IPS-18c (cell line): ENCODE data around the gene HOXB5.

Experiments used
- H3K4me3 ChIP-seq: 2 replicates; pipeline ENCODE4 v1.7.0; 2013; ENCODE audit warnings: low read depth, mild to moderate bottlenecking, low read length, moderate library complexity; ENCODE audit not compliant: insufficient read depth
- H3K9me3 ChIP-seq: one replicate; pipeline ENCODE4 v1.6.1; 2013; ENCODE audit warnings: mild to moderate bottlenecking, low read length, moderate library complexity; ENCODE audit not compliant: control insufficient read depth, insufficient read depth

HOXB5 gene

GRCh38 chr17:48630925-48631692 lies 37.5 kb upstream of the HOXB5 start:
- Histone ChIP-seq H3K9me3 (no peaks in the 10 kb centered on the region), H3K4me3 (no peak overlapping the region)

- Histone ChIP-seq H3K9me3 (peaks cover 2% of the 10 kb centered on the region), H3K4me3 (no peak overlapping the region)
Observed at GRCh38 chr17:48630009-48630924, 36.7 kb upstream of the HOXB5 start.

GRCh38 chr17:48629411-48629759 lies 35.8 kb upstream of the HOXB5 start:
- Histone ChIP-seq H3K4me3 (no peak overlapping the region), H3K9me3 (peaks cover 2% of the 10 kb centered on the region)

- no peak overlapping the region for H3K4me3 ChIP-seq
Observed at GRCh38 chr17:48628649-48629410, 35.3 kb upstream of the HOXB5 start.

GRCh38 chr17:48627623-48628521 lies 34.3 kb upstream of the HOXB5 start:
- Histone ChIP-seq H3K4me3 (no peak overlapping the region), H3K9me3 (peaks cover 2% of the 10 kb centered on the region)

More at GRCh38 chr17:48628649-48629410, 35.3 kb upstream of the HOXB5 start:
- peaks cover 2% of the 10 kb centered on the region for H3K9me3 ChIP-seq

GRCh38 chr17:48627118-48627597 lies 33.6 kb upstream of the HOXB5 start:
- H3K4me3 ChIP-seq, result no peak overlapping the region; the same call in 1 of the 2 replicates
- peaks cover 2% of the 10 kb centered on the region for H3K9me3 ChIP-seq

GRCh38 chr17:48626245-48627117 lies 32.9 kb upstream of the HOXB5 start, which contains the start of gene HOXB9:
TSS of gene HOXB9 (minus strand) at chr17:48626358. CDS start at chr17:48626269, 89 bp downstream.
- Histone ChIP-seq H3K9me3 (peaks cover 3% of the 10 kb centered on the region), H3K4me3 (peak within 1 kb of the TSS; percentile 40)

- H3K9me3 ChIP-seq, result peaks cover 5% of the 10 kb centered on the region
- peak overlapping the region; percentile 40 for H3K4me3 ChIP-seq
Observed at GRCh38 chr17:48625495-48626244, 32.1 kb upstream of the HOXB5 start.

GRCh38 chr17:48624544-48625494 lies 31.2 kb upstream of the HOXB5 start:
- peak overlapping the region; percentile 40 for H3K4me3 ChIP-seq
- H3K9me3 ChIP-seq, result peaks cover 5% of the 10 kb centered on the region

- H3K4me3 ChIP-seq, result no peak overlapping the region
- peaks cover 5% of the 10 kb centered on the region for H3K9me3 ChIP-seq
Observed at GRCh38 chr17:48624118-48624517, 30.5 kb upstream of the HOXB5 start.

GRCh38 chr17:48623583-48623982 lies 30.0 kb upstream of the HOXB5 start:
- Histone ChIP-seq H3K4me3 (no peak overlapping the region), H3K9me3 (peaks cover 5% of the 10 kb centered on the region)

- no peak overlapping the region for H3K4me3 ChIP-seq
Observed at GRCh38 chr17:48622857-48623256, 29.3 kb upstream of the HOXB5 start.

GRCh38 chr17:48621410-48622392 lies 28.1 kb upstream of the HOXB5 start:
- peaks cover 5% of the 10 kb centered on the region for H3K9me3 ChIP-seq
- no peak overlapping the region for H3K4me3 ChIP-seq

More at GRCh38 chr17:48622857-48623256, 29.3 kb upstream of the HOXB5 start:
- peaks cover 5% of the 10 kb centered on the region for H3K9me3 ChIP-seq
